SK-N-MC (cell line): ENCODE measurements around the gene SLC26A8.

Experiments
- DNase-seq: peaks from one replicate; pipeline ENCODE4 v3.0.0-alpha.2; 2011; ENCODE audit warnings: low read depth, low spot score
- H3K27ac ChIP-seq: fragments of 200-600 bp; sonication (generic); 2 replicates; pipeline ENCODE4 v1.5.1; 2016; ENCODE audit warnings: mixed run types
- H3K36me3 ChIP-seq: fragments of 200-600 bp; sonication (generic); 2 replicates; pipeline ENCODE4 v1.6.1; 2017; ENCODE audit warnings: antibody characterized with exemption, low read length, mixed read lengths; ENCODE audit not compliant: insufficient read depth
- H3K4me3 ChIP-seq: fragments of 200-600 bp; sonication (generic); 2 replicates; pipeline ENCODE4 v1.5.1; 2016
- H3K9ac ChIP-seq: fragments of 200-600 bp; sonication (generic); 2 replicates; pipeline ENCODE4 v1.8.0; 2017; ENCODE audit warnings: mixed run types, mixed read lengths; ENCODE audit not compliant: insufficient read length
- H3K9me3 ChIP-seq: fragments of 200-600 bp; sonication (generic); 2 replicates; pipeline ENCODE4 v1.6.1; 2017; ENCODE audit warnings: low read depth, mild to moderate bottlenecking, antibody characterized with exemption, low read length, moderate library complexity, mixed read lengths
- EZH2 ChIP-seq: fragments of 200-600 bp; sonication (generic); IDR thresholded peaks from one replicate; pipeline ENCODE4 v1.6.1; 2017; ENCODE audit warnings: antibody characterized with exemption
- FOXP2 ChIP-seq: optimal IDR thresholded peaks from 2 replicates; pipeline ENCODE3; 2011; ENCODE audit warnings: mild to moderate bottlenecking, moderate library complexity; ENCODE audit not compliant: insufficient read depth; ENCODE audit errors: extremely low read length, control extremely low read depth
- POLR2AphosphoS5 ChIP-seq: IDR thresholded peaks from 2 replicates; pipeline ENCODE4 v1.6.1; 2012; ENCODE audit warnings: mild to moderate bottlenecking, low read depth, low read length, borderline replicate concordance

SLC26A8 gene

GRCh38 chr6:35907750-35908149 lies 116.7 kb downstream of the SLC26A8 start:
- no peak overlapping the region for H3K9ac ChIP-seq
- H3K27ac ChIP-seq, result no peak overlapping the region
- no peaks in the 10 kb centered on the region for H3K9me3 ChIP-seq
- peaks cover 65% of the 10 kb centered on the region for H3K36me3 ChIP-seq
- TF ChIP-seq FOXP2, result no peak
- DNase-seq, result no peak
- H3K4me3 ChIP-seq, result no peak overlapping the region

GRCh38 chr6:35906499-35906846 lies 118.0 kb downstream of the SLC26A8 start:
- no peak for DNase-seq
- Histone ChIP-seq H3K36me3 (peaks cover 56% of the 10 kb centered on the region), H3K4me3 (no peak overlapping the region), H3K9me3 (no peaks in the 10 kb centered on the region), H3K27ac (no peak overlapping the region), H3K9ac (no peak overlapping the region)
- TF ChIP-seq POLR2AphosphoS5 (no peak), FOXP2 (no peak), EZH2 (no peak)

DNA sequence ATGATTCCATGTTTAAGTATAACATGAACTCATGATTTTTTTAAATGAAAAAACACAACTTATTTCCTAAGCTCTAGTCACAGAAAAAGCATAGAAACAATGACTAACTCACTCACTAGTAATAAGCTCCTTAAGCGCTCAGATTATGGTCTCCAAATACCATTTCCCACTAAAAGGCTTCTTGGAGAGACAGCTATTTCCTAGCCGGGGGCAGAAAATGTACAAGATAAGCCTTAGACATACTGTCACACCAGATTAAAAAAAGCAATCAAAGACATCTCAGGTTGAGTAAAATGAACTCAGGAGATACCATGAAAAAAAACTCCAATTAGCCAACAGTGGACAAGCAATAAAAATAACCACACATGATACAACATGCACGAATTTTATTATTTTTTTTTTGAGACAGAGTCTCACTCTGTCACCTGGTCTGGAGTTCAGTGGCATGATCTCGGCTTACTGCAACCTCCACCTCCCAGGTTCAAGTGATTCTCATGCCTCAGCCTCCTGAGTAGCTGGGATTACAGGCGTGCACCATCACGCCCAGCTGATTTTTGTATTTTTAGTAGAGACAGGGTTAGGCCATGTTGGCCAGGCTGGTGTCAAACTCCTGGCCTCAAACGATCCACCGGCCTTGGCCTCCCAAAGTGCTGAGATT lies 118.5 kb downstream of the SLC26A8 start:
- H3K9ac ChIP-seq, result no peak overlapping the region
- no peaks in the 10 kb centered on the region for H3K9me3 ChIP-seq
- peaks cover 56% of the 10 kb centered on the region for H3K36me3 ChIP-seq
- TF ChIP-seq POLR2AphosphoS5, result no peak
- no peak for TF ChIP-seq EZH2
- no peak for TF ChIP-seq FOXP2
- DNase-seq, result no peak
- no peak overlapping the region for H3K27ac ChIP-seq
- no peak overlapping the region for H3K4me3 ChIP-seq

- H3K36me3 ChIP-seq, result peaks cover 55% of the 10 kb centered on the region
- DNase-seq, result no peak
- no peaks in the 10 kb centered on the region for H3K9me3 ChIP-seq
- TF ChIP-seq FOXP2, result no peak
- no peak for TF ChIP-seq EZH2
- no peak for TF ChIP-seq POLR2AphosphoS5
- no peak overlapping the region for H3K9ac ChIP-seq
- no peak overlapping the region for H3K27ac ChIP-seq
- no peak overlapping the region for H3K4me3 ChIP-seq
Observed at GRCh38 chr6:35905141-35905785, 119.2 kb downstream of the SLC26A8 start.

DNA sequence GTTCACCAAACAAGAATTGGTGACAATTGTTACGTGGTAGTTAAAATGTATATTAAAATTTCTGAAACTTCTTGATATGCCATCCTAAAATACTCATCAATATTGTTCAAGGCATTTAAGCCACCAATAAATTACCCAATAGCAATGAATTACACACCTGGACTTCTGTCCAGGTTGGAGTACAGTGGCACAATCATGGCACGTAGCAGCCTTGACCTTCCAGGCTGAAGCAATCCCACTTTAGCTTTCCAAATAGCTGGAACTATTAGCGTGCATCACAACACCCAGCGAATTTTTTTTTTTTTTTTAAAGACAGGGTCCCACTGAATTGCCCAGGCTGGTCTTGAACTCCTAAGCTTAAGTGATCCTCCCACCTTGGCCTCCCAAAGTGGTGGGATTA lies 120.8 kb downstream of the SLC26A8 start:
- no peak for DNase-seq
- no peak overlapping the region for H3K27ac ChIP-seq
- TF ChIP-seq FOXP2 (no peak), EZH2 (no peak), POLR2AphosphoS5 (no peak)
- H3K9me3 ChIP-seq, result no peaks in the 10 kb centered on the region
- H3K36me3 ChIP-seq, result peaks cover 51% of the 10 kb centered on the region
- H3K9ac ChIP-seq, result no peak overlapping the region
- no peak overlapping the region for H3K4me3 ChIP-seq

DNA sequence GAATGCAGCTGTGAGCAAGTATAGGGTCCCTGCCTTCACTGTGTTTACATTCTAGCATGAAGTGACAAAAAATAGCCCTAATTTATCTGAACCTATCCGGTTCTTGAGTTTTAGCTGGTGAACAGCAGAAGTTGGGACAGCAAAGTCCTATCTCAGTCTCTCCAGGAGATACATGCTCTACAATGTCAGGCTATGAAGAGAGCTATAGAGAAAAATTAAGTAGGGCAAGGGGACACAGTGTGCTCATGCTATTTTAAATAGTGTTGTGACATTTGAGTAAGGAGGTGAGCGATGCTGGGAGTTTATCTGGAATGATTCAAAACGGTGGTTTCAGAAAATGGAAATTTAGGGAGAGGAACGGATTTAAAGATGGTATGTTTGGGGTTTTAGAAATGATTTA lies 124.0 kb downstream of the SLC26A8 start:
- H3K27ac ChIP-seq, result no peak overlapping the region
- no peak for DNase-seq
- H3K36me3 ChIP-seq, result peaks cover 55% of the 10 kb centered on the region

GRCh38 chr6:35898003-35898402 lies 126.4 kb downstream of the SLC26A8 start:
- DNase-seq, result no peak
- no peaks in the 10 kb centered on the region for H3K9me3 ChIP-seq
- peaks cover 40% of the 10 kb centered on the region for H3K36me3 ChIP-seq
- no peak for TF ChIP-seq POLR2AphosphoS5
- no peak for TF ChIP-seq FOXP2
- TF ChIP-seq EZH2, result no peak
- H3K9ac ChIP-seq, result no peak overlapping the region
- no peak overlapping the region for H3K27ac ChIP-seq
- no peak overlapping the region for H3K4me3 ChIP-seq

More for the DNA sequence above, 124.0 kb downstream of the SLC26A8 start:
- no peak for TF ChIP-seq FOXP2
- TF ChIP-seq POLR2AphosphoS5, result no peak
- TF ChIP-seq EZH2, result no peak
- H3K4me3 ChIP-seq, result no peak overlapping the region
- no peaks in the 10 kb centered on the region for H3K9me3 ChIP-seq
- no peak overlapping the region for H3K9ac ChIP-seq

DNA sequence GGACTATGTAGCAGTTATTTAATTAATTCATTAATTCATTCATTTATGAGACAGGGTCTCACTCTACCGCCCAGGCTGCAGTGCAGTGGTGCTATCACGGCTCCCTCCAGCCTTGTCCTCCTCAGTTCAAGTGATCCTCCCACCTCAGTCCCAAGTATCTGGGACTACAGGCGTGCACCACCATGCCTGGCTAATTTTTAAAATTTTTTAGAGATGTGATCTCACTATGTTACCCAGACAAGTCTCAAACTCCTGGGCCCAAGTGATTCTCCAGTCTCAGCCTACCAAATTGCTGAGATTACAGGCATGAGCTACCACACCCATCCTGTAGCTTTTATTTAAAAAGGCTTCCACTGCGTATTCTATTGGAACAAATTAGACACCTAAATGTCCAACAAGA lies 127.0 kb downstream of the SLC26A8 start:
- Histone ChIP-seq H3K9me3 (no peaks in the 10 kb centered on the region), H3K9ac (no peak overlapping the region), H3K36me3 (peaks cover 37% of the 10 kb centered on the region), H3K27ac (no peak overlapping the region), H3K4me3 (no peak overlapping the region)
- TF ChIP-seq POLR2AphosphoS5 (no peak), EZH2 (no peak), FOXP2 (no peak)
- no peak for DNase-seq

DNA sequence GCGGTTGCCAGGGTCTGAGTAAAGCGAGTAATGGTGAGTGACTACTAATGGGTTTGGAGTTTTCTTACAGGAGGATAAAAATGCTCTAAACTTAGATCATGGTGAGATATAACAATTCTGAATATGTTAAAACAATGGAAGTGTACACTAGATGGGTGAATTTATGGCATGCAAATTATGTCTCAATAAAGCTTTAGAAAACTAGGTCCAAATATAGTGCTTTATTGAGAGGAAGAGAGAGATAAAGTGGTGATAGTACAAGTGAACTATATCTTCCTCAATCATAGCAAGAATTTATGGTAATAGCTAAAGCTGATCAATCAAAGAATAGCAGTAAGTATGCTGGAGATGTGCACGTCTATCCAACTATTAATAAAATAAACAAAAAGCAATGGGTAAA lies 127.4 kb downstream of the SLC26A8 start:
- TF ChIP-seq EZH2 (no peak), FOXP2 (no peak), POLR2AphosphoS5 (no peak)
- Histone ChIP-seq H3K9me3 (no peaks in the 10 kb centered on the region), H3K27ac (no peak overlapping the region), H3K4me3 (no peak overlapping the region), H3K9ac (no peak overlapping the region), H3K36me3 (peaks cover 36% of the 10 kb centered on the region)
- no peak for DNase-seq
